BE2C (cell line): ENCODE data around the gene FKBP2.

Experiments
- DNase-seq: peaks from one replicate; pipeline ENCODE4 v3.0.0-alpha.2; 2020
- H3K27me3 ChIP-seq: fragments of 250-450 bp; sonication (Bioruptor Pico); 2 replicates; pipeline ENCODE4 v1.5.1; 2020; ENCODE audit warnings: mild to moderate bottlenecking
- H3K36me3 ChIP-seq: fragments of 250-450 bp; sonication (Bioruptor Pico); 2 replicates; pipeline ENCODE4 v1.5.1; 2020; ENCODE audit warnings: mild to moderate bottlenecking
- H3K4me1 ChIP-seq: fragments of 250-450 bp; sonication (Bioruptor Pico); 2 replicates; pipeline ENCODE4 v1.5.1; 2020
- H3K4me3 ChIP-seq: 2 replicates; pipeline ENCODE4 v1.5.1; 2011; ENCODE audit warnings: low read depth, low read length
- H3K9me3 ChIP-seq: fragments of 250-450 bp; sonication (Bioruptor Pico); 2 replicates; pipeline ENCODE4 v1.5.1; 2020
- TF ChIP-seq, protein P1 (sequence below): IDR thresholded peaks from 2 replicates; pipeline ENCODE4 v1.5.1; 2012; ENCODE audit warnings: mild to moderate bottlenecking, low read depth, low read length

The FKBP2 gene

DNA sequence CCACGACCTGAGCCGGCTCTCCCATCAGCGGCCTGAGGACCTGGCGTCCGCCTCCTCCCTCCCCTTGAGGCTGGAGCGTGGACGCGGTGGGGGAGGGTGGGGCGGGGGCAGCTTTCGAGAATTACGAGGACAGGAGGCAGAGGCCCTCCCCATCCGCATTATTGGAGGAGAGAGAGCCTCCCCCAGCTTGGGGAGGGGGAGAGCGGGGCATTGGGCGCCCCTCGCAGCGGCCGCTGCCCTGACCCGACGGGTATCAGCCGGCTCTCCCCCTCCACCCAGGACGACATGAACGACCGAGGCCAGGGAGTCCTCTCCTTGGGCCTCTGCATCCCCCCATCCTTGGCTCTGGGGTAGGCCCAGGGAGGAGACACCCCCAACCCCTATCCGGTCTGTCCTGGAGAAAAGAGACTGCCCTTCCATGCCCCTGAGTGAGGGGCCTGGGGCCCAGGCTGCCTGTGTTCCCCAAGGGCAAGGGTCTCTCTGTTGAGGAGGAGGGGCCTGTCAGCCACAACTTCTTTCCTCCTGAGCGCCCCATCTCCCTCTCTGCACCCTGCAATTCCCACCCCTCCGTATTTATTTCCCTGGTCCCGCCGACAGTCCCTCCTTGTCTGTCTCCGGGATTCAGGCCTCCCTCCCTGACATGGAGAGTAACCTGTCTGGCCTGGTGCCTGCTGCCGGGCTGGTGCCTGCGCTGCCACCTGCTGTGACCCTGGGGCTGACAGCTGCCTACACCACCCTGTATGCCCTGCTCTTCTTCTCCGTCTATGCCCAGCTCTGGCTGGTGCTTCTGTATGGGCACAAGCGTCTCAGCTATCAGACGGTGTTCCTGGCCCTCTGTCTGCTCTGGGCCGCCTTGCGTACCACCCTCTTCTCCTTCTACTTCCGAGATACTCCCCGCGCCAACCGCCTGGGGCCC is 45.2 kb downstream of the FKBP2 start:
- H3K9me3 ChIP-seq = no peaks in the 10 kb centered on the region
- H3K36me3 ChIP-seq = no peaks in the 10 kb centered on the region
- no peak for DNase-seq
- TF ChIP-seq, protein P1, sequence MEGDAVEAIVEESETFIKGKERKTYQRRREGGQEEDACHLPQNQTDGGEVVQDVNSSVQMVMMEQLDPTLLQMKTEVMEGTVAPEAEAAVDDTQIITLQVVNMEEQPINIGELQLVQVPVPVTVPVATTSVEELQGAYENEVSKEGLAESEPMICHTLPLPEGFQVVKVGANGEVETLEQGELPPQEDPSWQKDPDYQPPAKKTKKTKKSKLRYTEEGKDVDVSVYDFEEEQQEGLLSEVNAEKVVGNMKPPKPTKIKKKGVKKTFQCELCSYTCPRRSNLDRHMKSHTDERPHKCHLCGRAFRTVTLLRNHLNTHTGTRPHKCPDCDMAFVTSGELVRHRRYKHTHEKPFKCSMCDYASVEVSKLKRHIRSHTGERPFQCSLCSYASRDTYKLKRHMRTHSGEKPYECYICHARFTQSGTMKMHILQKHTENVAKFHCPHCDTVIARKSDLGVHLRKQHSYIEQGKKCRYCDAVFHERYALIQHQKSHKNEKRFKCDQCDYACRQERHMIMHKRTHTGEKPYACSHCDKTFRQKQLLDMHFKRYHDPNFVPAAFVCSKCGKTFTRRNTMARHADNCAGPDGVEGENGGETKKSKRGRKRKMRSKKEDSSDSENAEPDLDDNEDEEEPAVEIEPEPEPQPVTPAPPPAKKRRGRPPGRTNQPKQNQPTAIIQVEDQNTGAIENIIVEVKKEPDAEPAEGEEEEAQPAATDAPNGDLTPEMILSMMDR = 0 out of 2 replicates have a peak, but pooled peaks have one; percentile 19
- H3K4me1 ChIP-seq = no peaks in the 10 kb centered on the region
- peak overlapping the region; percentile 69 for H3K4me3 ChIP-seq
- H3K27me3 ChIP-seq = peaks cover 11% of the 10 kb centered on the region

DNA sequence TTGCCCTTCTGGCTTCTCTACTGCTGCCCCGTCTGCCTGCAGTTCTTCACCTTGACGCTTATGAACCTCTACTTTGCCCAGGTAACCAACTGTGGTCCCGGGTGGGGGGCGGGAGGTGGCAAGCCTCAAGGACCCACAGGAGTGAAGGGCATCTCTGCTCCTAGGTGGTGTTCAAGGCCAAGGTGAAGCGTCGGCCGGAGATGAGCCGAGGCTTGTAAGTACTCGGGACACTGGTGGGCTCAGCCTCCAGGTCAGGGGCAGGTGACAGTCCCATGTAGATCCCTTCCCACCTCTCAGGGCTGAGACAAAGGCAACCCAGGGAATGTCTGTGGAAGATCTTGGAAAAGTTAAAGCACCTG is 45.9 kb downstream of the FKBP2 start:
- no peaks in the 10 kb centered on the region for H3K36me3 ChIP-seq

DNA sequence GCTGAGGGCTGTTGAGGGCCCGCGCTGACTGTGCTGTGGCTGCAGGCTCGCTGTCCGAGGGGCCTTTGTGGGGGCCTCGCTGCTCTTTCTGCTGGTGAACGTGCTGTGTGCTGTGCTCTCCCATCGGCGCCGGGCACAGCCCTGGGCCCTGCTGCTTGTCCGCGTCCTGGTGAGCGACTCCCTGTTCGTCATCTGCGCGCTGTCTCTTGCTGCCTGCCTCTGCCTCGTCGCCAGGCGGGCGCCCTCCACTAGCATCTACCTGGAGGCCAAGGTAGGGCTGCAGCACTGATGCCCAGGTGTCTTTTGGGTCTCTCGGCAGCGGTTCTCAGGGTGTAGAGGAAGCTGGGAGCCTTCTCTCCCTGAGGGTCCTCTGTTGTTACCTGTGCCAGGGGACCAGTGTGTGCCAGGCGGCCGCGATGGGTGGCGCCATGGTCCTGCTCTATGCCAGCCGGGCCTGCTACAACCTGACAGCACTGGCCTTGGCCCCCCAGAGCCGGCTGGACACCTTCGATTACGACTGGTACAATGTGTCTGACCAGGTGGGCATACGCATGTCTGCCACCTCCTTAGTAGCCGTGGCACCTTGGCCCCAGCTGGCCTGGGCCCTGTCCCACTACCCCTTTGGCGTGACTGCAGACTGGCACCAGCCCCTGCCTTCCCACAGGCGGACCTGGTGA is 46.9 kb downstream of the FKBP2 start:
- H3K4me3 ChIP-seq = no peak overlapping the region
- no peaks in the 10 kb centered on the region for H3K9me3 ChIP-seq
- H3K4me1 ChIP-seq = no peaks in the 10 kb centered on the region
- H3K36me3 ChIP-seq = no peaks in the 10 kb centered on the region
- TF ChIP-seq, protein P1 = no peak
- DNase-seq = no peak
- peaks cover 27% of the 10 kb centered on the region for H3K27me3 ChIP-seq

More for the DNA sequence above, 45.9 kb downstream of the FKBP2 start:
- H3K9me3 ChIP-seq = no peaks in the 10 kb centered on the region
- no peaks in the 10 kb centered on the region for H3K4me1 ChIP-seq
- peaks cover 17% of the 10 kb centered on the region for H3K27me3 ChIP-seq
- no peak overlapping the region for H3K4me3 ChIP-seq
- TF ChIP-seq, protein P1 = no peak
- no peak for DNase-seq

DNA sequence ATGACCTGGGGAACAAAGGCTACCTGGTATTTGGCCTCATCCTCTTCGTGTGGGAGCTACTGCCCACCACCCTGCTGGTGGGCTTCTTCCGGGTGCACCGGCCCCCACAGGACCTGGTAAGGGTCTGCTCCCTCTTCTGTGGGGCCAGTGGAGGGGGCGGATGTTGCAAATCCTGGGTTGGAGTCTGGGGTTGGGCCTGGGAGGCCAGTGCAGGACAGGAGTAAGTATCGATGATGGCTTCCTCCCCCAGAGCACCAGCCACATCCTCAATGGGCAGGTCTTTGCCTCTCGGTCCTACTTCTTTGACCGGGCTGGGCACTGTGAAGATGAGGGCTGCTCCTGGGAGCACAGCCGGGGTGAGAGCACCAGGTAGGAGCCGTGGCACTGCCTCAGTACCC is 47.5 kb downstream of the FKBP2 start:
- no peaks in the 10 kb centered on the region for H3K9me3 ChIP-seq
- TF ChIP-seq, protein P1 = no peak
- H3K36me3 ChIP-seq = no peaks in the 10 kb centered on the region
- no peaks in the 10 kb centered on the region for H3K4me1 ChIP-seq
- H3K4me3 ChIP-seq = no peak overlapping the region
- H3K27me3 ChIP-seq = peaks cover 33% of the 10 kb centered on the region
- DNase-seq = no peak

DNA sequence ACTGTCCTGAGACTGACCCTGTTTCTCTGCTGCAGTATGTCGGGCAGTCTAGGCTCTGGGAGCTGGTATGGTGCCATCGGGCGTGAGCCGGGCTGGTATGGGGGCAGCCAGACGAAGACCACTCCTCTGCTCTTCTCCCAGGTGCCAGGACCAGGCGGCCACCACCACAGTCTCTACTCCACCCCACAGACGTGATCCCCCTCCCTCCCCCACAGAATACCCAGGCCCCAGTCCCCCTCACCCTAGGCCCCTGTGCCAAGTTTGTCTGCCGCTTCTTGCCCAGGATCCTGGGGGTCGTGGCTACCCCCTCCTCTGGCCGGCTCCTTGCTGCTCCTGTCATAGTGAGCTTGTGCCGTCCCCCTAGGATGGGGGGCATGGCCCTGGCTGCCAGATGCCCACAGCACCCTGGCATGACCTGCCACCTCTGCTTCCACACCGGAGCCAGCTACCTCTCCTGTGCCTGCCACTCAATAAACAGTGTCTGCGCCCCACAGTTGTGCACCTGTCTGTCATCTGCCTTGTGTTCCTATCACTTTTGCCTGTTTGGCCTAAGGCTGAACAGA is 48.2 kb downstream of the FKBP2 start:
- H3K9me3 ChIP-seq = no peaks in the 10 kb centered on the region
- no peaks in the 10 kb centered on the region for H3K4me1 ChIP-seq
- DNase-seq = no peak
- no peaks in the 10 kb centered on the region for H3K36me3 ChIP-seq
- H3K4me3 ChIP-seq = no peak overlapping the region
- peaks cover 40% of the 10 kb centered on the region for H3K27me3 ChIP-seq
- TF ChIP-seq, protein P1 = no peak
